K562 (cell line): Measurements from ENCODE around the gene WNT7A.

Source experiments
- CBX3 ChIP-seq, 2 experiments: IDR thresholded peaks; 1 replicate in 1 of 2; 2 replicates in 1 of 2; pipeline ENCODE4 v1.6.1; 2012; ENCODE audit warnings: inconsistent platforms in 2 of 2, low read length in 2 of 2, borderline replicate concordance in 1 of 2, control low read depth in 1 of 2
- CTCF ChIP-seq, 3 experiments: IDR thresholded peaks in 2 of 3; conservative IDR thresholded peaks in 1 of 3; 2 replicates each; pipeline ENCODE4 v1.5.1; 2011 to 2012; ENCODE audit warnings: low read length in 3 of 3, mild to moderate bottlenecking in 3 of 3, control low read depth in 2 of 3, improper control_type of control experiment in 1 of 3, inconsistent platforms in 1 of 3, low read depth in 1 of 3, mixed read lengths in 1 of 3, moderate library complexity in 1 of 3; ENCODE audit not compliant: insufficient read depth in 2 of 3
- EP300 ChIP-seq: IDR thresholded peaks from 2 replicates; pipeline ENCODE4 v1.6.1; 2012; ENCODE audit warnings: low read length, improper control_type of control experiment
- EZH2 ChIP-seq: IDR thresholded peaks from 2 replicates; pipeline ENCODE4 v1.6.1; 2012; ENCODE audit warnings: low read depth, mild to moderate bottlenecking, inconsistent platforms, low read length, borderline replicate concordance
- HDAC6 ChIP-seq: IDR thresholded peaks from 2 replicates; pipeline ENCODE4 v1.6.1; 2012; ENCODE audit warnings: low read depth, mild to moderate bottlenecking, control low read depth, inconsistent platforms, low read length, moderate library complexity
- NFRKB ChIP-seq: fragments of 450-650 bp; IDR thresholded peaks from 2 replicates; pipeline ENCODE4 v1.6.1; 2016; ENCODE audit warnings: low read depth
- POLR2A ChIP-seq: fragments of 450-650 bp; conservative IDR thresholded peaks from 2 replicates; pipeline ENCODE4 v1.6.1; 2016
- POLR2AphosphoS5 ChIP-seq: IDR thresholded peaks from 2 replicates; pipeline ENCODE4 v1.6.1; 2011; ENCODE audit warnings: mild to moderate bottlenecking, low read depth, low read length, moderate library complexity; ENCODE audit not compliant: control insufficient read depth, insufficient read depth
- SMAD4 ChIP-seq: fragments of 250-450 bp; sonication (Bioruptor Pico); conservative IDR thresholded peaks from 2 replicates; pipeline ENCODE4 v1.8.0; 2021; ENCODE audit warnings: inconsistent platforms, mild to moderate bottlenecking, moderate library complexity
- TCF7L2 ChIP-seq: fragments of 150-350 bp; IDR thresholded peaks from 2 replicates; pipeline ENCODE4 v1.6.1; 2016; ENCODE audit warnings: low read depth, mild to moderate bottlenecking, low read length, moderate library complexity
- ZNF318 ChIP-seq, 2 experiments: fragments of 450-650 bp; IDR thresholded peaks; 2 replicates each; pipeline ENCODE4 v1.6.1; 2016; ENCODE audit warnings: mild to moderate bottlenecking in 2 of 2, borderline replicate concordance in 1 of 2, low read depth in 1 of 2, moderate library complexity in 1 of 2
- TF ChIP-seq, protein P1 (sequence below): sonication (generic); formaldehyde crosslinking; IDR thresholded peaks from 2 replicates; pipeline ENCODE4 v1.9.0; 2022; ENCODE audit warnings: mild to moderate bottlenecking, missing genetic modification reagents
- TF ChIP-seq, protein P2 (sequence below): conservative IDR thresholded peaks from 2 replicates; pipeline ENCODE4 v1.6.1; 2011; ENCODE audit warnings: low read depth, mild to moderate bottlenecking, low read length; ENCODE audit not compliant: control insufficient read depth

GRCh38 chr3:13872451-13872850 lies 7.4 kb downstream of the WNT7A start:
- no peak for TF ChIP-seq CBX3 (IDR thresholded peaks at IDR 0.05; ENCODE audit: borderline replicate concordance in 1 of 2, low read length in 2 of 2)
- TF ChIP-seq NFRKB = no peak
- TF ChIP-seq ZNF318 (IDR thresholded peaks at IDR 0.05; ENCODE audit: borderline replicate concordance in 1 of 2, low read depth in 1 of 2) = no peak
- TF ChIP-seq HDAC6 = no peak
- TF ChIP-seq EP300 = no peak
- TF ChIP-seq CTCF (IDR thresholded peaks at IDR 0.05 in 2 of 3, conservative IDR thresholded peaks at IDR 0.05 in 1 of 3; ENCODE audit: insufficient read depth in 2 of 3, low read depth in 1 of 3, low read length in 3 of 3) = no peak
- TF ChIP-seq EZH2 = no peak
- TF ChIP-seq POLR2A = no peak
- no peak for TF ChIP-seq POLR2AphosphoS5
- TF ChIP-seq, protein P1, sequence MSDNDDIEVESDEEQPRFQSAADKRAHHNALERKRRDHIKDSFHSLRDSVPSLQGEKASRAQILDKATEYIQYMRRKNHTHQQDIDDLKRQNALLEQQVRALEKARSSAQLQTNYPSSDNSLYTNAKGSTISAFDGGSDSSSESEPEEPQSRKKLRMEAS = no peak
- no peak for TF ChIP-seq SMAD4 (CRISPR knock-in tag)
- TF ChIP-seq TCF7L2 = no peak
- TF ChIP-seq, protein P2, sequence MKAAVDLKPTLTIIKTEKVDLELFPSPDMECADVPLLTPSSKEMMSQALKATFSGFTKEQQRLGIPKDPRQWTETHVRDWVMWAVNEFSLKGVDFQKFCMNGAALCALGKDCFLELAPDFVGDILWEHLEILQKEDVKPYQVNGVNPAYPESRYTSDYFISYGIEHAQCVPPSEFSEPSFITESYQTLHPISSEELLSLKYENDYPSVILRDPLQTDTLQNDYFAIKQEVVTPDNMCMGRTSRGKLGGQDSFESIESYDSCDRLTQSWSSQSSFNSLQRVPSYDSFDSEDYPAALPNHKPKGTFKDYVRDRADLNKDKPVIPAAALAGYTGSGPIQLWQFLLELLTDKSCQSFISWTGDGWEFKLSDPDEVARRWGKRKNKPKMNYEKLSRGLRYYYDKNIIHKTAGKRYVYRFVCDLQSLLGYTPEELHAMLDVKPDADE = no peak
